Endothelial cell (in vitro differentiated cells): Measurements from ENCODE around the gene GNA12. TPM values are rescaled to one million over a fixed set of nuclear protein-coding genes. Genes with fewer than 3 reads are reported as not detected.

Experiments used
- DNase-seq: peaks from one replicate; pipeline ENCODE4 v3.0.0; 2021; ENCODE audit warnings: low spot score
- H3K27ac Mint-ChIP-seq: one replicate; pipeline ENCODE4 v1.8.0; 2021; ENCODE audit warnings: mixed read lengths, inconsistent platforms; ENCODE audit not compliant: unreplicated experiment
- H3K27me3 Mint-ChIP-seq: one replicate; pipeline ENCODE4 v1.8.0; 2021; ENCODE audit warnings: mild to moderate bottlenecking, moderate library complexity, mixed read lengths, inconsistent platforms; ENCODE audit not compliant: unreplicated experiment
- H3K36me3 Mint-ChIP-seq: one replicate; pipeline ENCODE4 v1.8.0; 2021; ENCODE audit warnings: mild to moderate bottlenecking, low read depth, mixed read lengths, inconsistent platforms; ENCODE audit not compliant: unreplicated experiment
- H3K4me1 Mint-ChIP-seq: one replicate; pipeline ENCODE4 v1.8.0; 2021; ENCODE audit warnings: mild to moderate bottlenecking, mixed read lengths, inconsistent platforms; ENCODE audit not compliant: unreplicated experiment
- H3K4me3 Mint-ChIP-seq: one replicate; pipeline ENCODE4 v1.8.0; 2021; ENCODE audit warnings: mild to moderate bottlenecking, mixed read lengths, inconsistent platforms; ENCODE audit not compliant: unreplicated experiment
- H3K9me3 Mint-ChIP-seq: one replicate; pipeline ENCODE4 v1.8.0; 2021; ENCODE audit warnings: mixed read lengths, inconsistent platforms; ENCODE audit not compliant: unreplicated experiment
- total RNA-seq: library from RNA; stranded (reverse); fragmentation: NEBNext Ultra II Directional; extraction: Animal tissue kit (Norgen Biotek cat#: 25700); gene quantifications from one replicate; pipeline ENCODE4 v1.2.1, GENCODE V29; 2021; ENCODE audit not compliant: unreplicated experiment
- TF ChIP-seq, protein P1 (sequence below): fragments of 200-600 bp; sonication (generic); IDR thresholded peaks from one replicate; pipeline ENCODE4 v1.5.0; 2021; ENCODE audit warnings: antibody characterized with exemption; ENCODE audit not compliant: unreplicated experiment

GNA12 gene
- total RNA-seq, 1 donor from 2014 or later, result 105 TPM

DNA sequence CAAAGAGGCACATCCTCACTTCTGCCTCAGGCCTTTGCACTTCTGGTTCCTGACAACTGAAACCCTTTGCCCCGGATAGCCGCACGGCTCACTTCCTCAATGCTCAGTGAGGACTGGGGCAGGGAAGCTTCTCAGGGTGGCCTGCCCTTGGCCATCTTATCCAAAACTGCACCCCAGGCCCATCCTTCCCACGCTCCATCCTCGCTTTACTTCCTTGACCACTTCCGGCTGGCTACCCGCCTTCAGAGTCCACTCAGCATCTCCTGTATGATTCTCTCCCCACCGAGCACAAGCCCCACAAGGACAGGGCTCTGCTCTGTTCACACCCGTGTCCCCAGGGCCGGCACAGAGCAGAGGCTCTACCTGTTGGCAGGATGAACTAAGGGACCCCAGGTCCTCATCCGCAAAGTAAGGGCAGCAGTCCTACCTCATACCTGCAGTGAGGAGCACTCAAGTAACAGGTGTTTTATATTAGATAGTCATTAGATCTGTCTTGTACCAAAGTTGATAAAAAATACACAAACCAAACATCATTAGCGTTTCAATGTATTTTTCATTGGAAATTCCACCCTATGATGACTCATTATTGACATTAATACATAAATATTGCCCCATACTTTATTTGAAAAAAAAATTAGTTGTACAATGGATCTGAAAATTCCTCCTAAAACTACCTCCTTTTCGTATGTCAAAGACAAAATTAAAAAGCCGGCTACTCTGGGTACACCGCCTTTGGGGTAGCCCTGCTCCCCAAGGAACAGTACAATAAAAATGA lies 35.0 kb downstream of the GNA12 start:
- Mint-ChIP-seq H3K36me3 (peaks cover 22% of the 10 kb centered on the region), H3K27me3 (no peaks in the 10 kb centered on the region), H3K27ac (no peak overlapping the region), H3K9me3 (no peaks in the 10 kb centered on the region), H3K4me1 (peaks cover 49% of the 10 kb centered on the region), H3K4me3 (no peak overlapping the region)
- DNase-seq, result no peak
- TF ChIP-seq, protein P1, sequence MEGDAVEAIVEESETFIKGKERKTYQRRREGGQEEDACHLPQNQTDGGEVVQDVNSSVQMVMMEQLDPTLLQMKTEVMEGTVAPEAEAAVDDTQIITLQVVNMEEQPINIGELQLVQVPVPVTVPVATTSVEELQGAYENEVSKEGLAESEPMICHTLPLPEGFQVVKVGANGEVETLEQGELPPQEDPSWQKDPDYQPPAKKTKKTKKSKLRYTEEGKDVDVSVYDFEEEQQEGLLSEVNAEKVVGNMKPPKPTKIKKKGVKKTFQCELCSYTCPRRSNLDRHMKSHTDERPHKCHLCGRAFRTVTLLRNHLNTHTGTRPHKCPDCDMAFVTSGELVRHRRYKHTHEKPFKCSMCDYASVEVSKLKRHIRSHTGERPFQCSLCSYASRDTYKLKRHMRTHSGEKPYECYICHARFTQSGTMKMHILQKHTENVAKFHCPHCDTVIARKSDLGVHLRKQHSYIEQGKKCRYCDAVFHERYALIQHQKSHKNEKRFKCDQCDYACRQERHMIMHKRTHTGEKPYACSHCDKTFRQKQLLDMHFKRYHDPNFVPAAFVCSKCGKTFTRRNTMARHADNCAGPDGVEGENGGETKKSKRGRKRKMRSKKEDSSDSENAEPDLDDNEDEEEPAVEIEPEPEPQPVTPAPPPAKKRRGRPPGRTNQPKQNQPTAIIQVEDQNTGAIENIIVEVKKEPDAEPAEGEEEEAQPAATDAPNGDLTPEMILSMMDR, result no peak

DNA sequence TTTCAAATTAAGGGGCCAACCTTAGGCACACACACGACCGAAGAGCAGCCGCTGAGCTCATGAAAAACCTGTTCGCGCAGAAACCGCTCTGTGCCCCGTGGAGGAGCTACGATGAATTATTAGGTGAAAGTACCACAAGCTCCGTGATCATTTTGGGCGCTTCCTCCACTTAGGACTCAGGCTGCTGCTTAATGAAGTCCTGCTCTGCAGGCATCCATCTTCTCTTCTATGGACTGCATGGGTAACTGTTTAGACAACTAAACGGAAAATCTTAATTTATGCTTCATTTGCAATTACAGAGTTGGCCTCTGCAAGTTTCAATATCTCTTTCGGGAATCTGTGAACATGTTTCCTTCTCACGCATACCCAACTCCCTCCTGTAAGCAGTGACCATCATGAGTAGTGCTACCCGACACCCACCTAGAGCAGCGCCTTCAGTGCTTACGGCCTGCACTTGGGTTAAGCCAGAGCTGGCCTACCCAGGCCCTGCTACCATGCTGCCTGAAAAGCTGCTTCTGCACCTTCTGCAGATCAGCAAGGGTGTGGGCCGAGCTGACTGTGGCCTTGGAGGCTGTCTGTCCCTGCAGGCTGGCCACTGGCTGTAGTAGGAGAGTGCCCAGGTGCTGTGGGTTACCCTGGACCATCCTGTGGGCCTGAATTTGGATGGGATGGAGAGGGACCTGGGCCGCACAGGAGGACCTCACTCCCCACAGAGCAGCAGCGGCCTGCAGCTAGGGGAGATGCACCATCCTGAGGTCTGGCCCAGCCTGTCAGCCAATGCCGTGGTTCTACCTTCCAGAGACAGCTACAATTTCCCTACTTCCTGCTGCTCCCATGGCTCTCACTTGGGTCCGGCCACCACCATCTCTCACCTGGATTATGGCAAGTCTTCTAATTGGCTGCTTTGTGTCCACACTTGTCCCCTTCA lies 36.0 kb downstream of the GNA12 start:
- H3K27ac Mint-ChIP-seq, result no peak overlapping the region
- TF ChIP-seq, protein P1, result no peak
- DNase-seq, result no peak
- peaks cover 48% of the 10 kb centered on the region for H3K4me1 Mint-ChIP-seq
- H3K36me3 Mint-ChIP-seq, result peaks cover 16% of the 10 kb centered on the region
- H3K4me3 Mint-ChIP-seq, result no peak overlapping the region
- H3K27me3 Mint-ChIP-seq, result no peaks in the 10 kb centered on the region
- no peaks in the 10 kb centered on the region for H3K9me3 Mint-ChIP-seq

DNA sequence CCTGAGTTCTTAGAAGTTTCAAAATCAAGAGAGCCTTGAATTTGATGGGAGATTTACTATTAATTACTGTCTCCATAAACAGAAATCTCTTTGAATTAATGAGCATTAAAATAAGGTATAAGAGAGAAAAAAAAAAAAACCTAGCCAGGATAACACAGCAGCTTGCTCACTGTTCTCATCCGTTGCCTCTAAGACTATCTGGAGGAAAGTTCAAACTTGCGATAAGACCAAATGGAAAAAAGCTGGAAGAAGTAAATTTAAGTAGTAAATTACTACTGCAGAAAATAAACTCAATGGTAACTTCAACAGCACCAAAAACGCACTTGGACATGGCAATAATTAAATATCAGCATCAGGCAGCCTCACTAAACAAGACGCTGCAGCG lies 36.7 kb downstream of the GNA12 start:
- Mint-ChIP-seq H3K27me3 (no peaks in the 10 kb centered on the region), H3K4me1 (peaks cover 51% of the 10 kb centered on the region), H3K9me3 (no peaks in the 10 kb centered on the region), H3K4me3 (no peak overlapping the region), H3K36me3 (peaks cover 16% of the 10 kb centered on the region), H3K27ac (no peak overlapping the region)
- TF ChIP-seq, protein P1, result no peak
- DNase-seq, result no peak

DNA sequence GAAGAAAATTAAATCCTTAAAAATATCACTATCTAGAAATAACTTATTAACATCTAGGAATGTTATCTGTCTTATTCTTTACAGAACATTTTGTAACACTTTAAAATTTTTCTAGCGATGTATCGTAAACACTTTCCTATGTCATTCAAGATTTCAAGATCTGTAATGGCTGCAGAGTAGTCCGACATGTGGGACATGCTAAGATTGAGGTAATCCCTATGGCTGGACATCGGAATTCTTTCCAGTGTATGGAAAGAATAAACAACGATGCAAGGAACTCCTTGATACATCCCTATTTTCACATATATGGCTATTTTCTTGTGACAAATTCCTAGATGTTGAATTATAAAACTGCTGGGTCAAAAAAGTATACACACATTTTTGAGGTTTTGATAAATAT lies 37.5 kb downstream of the GNA12 start:
- Mint-ChIP-seq H3K27me3 (no peaks in the 10 kb centered on the region), H3K36me3 (peaks cover 16% of the 10 kb centered on the region), H3K4me1 (peaks cover 52% of the 10 kb centered on the region), H3K9me3 (no peaks in the 10 kb centered on the region), H3K27ac (no peak overlapping the region), H3K4me3 (no peak overlapping the region)
- TF ChIP-seq, protein P1, result no peak
- no peak for DNase-seq
